ENCODE data around the gene ARHGAP5. TPM values are rescaled to one million over a fixed set of nuclear protein-coding genes. Genes with fewer than 3 reads are reported as not detected.

The ARHGAP5 gene
- total RNA-seq, 1 experiment from 2014 or later: 63.0 TPM

GRCh38 chr14:32205554-32205953 lies 128.4 kb downstream of the ARHGAP5 start:
- no peak for TF ChIP-seq TCF7L2 (IDR thresholded peaks at IDR 0.05; ENCODE audit: low read depth, low read length)
- TF ChIP-seq POLR2AphosphoS5 (IDR thresholded peaks at IDR 0.05; ENCODE audit: low read depth, low read length): no peak
- TF ChIP-seq SIN3A (IDR thresholded peaks at IDR 0.05; ENCODE audit: borderline replicate concordance, insufficient read depth, low read depth, low read length): no peak
- no peak for TF ChIP-seq CTCF (IDR thresholded peaks at IDR 0.05)
- POLR2A ChIA-PET: no interaction called here

GRCh38 chr14:32205984-32206383 lies 128.9 kb downstream of the ARHGAP5 start:
- no peak overlapping the region for H3K27ac ChIP-seq (ENCODE audit: low read length)
- H3K36me3 ChIP-seq (ENCODE audit: control insufficient read depth, insufficient read depth, low read length): no peaks in the 10 kb centered on the region
- in situ Hi-C loops (cut with HindIII; ENCODE audit: low pct_unique_long_range_greater_than_20kb, low sequenced_read_pairs): no loop called here
- no peak overlapping the region for H3K4me3 ChIP-seq (ENCODE audit: low read depth in 2 of 2, low read length in 2 of 2)
- POLR2A ChIA-PET: no interaction called here
- no peaks in the 10 kb centered on the region for H3K9me3 ChIP-seq (ENCODE audit: control insufficient read depth, insufficient read depth, low read depth, low read length)
- DNase-seq (ENCODE audit: low read depth, low spot score) (no peak), ATAC-seq (no peak)
- no peaks in the 10 kb centered on the region for H3K27me3 ChIP-seq (ENCODE audit: control insufficient read depth, insufficient read depth, low read length)
- TF ChIP-seq SIN3A (IDR thresholded peaks at IDR 0.05; ENCODE audit: borderline replicate concordance, insufficient read depth, low read depth, low read length): no peak
- TF ChIP-seq REST (IDR thresholded peaks at IDR 0.05; ENCODE audit: insufficient read depth in 1 of 2, low read depth in 2 of 2, low read length in 1 of 2): no peak
- no peak for TF ChIP-seq TCF7L2 (IDR thresholded peaks at IDR 0.05; ENCODE audit: low read depth, low read length)
- TF ChIP-seq CTCF (IDR thresholded peaks at IDR 0.05): no peak
- no peak for TF ChIP-seq POLR2AphosphoS5 (IDR thresholded peaks at IDR 0.05; ENCODE audit: low read depth, low read length)
- peaks cover 3% of the 10 kb centered on the region; the same call in 1 of the 2 replicates for H3K4me1 ChIP-seq (ENCODE audit: control insufficient read depth, insufficient read depth, low read length)
- intact Hi-C loops (cut with micrococcal nuclease; ENCODE audit: unreplicated experiment): loop anchor here (10.0 kb wide), 1 partner anchor 131 kb away; the partner anchor contains the start of gene ARHGAP5
- CTCF ChIA-PET: no interaction called here
- BruUV-seq (replicated peaks): no TSS peak

More at GRCh38 chr14:32205554-32205953, 128.4 kb downstream of the ARHGAP5 start:
- DNase-seq (ENCODE audit: low read depth, low spot score): no peak
- no peaks in the 10 kb centered on the region for H3K27me3 ChIP-seq (ENCODE audit: control insufficient read depth, insufficient read depth, low read length)
- CTCF ChIA-PET: no interaction called here
- H3K4me1 ChIP-seq (ENCODE audit: control insufficient read depth, insufficient read depth, low read length): peaks cover 3% of the 10 kb centered on the region
- ATAC-seq: no peak
- H3K27ac ChIP-seq (ENCODE audit: low read length): no peak overlapping the region
- no peak overlapping the region for H3K4me3 ChIP-seq (ENCODE audit: low read depth in 2 of 2, low read length in 2 of 2)
- no peaks in the 10 kb centered on the region for H3K9me3 ChIP-seq (ENCODE audit: control insufficient read depth, insufficient read depth, low read depth, low read length)
- BruUV-seq (replicated peaks): no TSS peak
- no peaks in the 10 kb centered on the region for H3K36me3 ChIP-seq (ENCODE audit: control insufficient read depth, insufficient read depth, low read length)
- intact Hi-C loops (cut with micrococcal nuclease; ENCODE audit: unreplicated experiment) (loop anchor here (10.0 kb wide), 1 partner anchor 131 kb away; the partner anchor contains the start of gene ARHGAP5), in situ Hi-C loops (cut with HindIII; ENCODE audit: low pct_unique_long_range_greater_than_20kb, low sequenced_read_pairs) (no loop called here)

Measured in Panc1 (cell line).